GM20000 (cell line): Measurements from ENCODE around the gene PLEKHM1.

ENCODE experiments used
- DNase-seq: peaks from one replicate; pipeline ENCODE4 v3.0.0; 2012; ENCODE audit warnings: low spot score
- CTCF ChIP-seq: IDR thresholded peaks from 2 replicates; pipeline ENCODE4 v1.5.1; 2012; ENCODE audit warnings: mild to moderate bottlenecking, control low read depth; ENCODE audit errors: extremely low read depth, missing control alignments

The PLEKHM1 gene

GRCh38 chr17:45411348-45412105, 79.0 kb downstream of the PLEKHM1 start:
- TF ChIP-seq CTCF = no peak
- DNase-seq = peak; percentile 9

DNA sequence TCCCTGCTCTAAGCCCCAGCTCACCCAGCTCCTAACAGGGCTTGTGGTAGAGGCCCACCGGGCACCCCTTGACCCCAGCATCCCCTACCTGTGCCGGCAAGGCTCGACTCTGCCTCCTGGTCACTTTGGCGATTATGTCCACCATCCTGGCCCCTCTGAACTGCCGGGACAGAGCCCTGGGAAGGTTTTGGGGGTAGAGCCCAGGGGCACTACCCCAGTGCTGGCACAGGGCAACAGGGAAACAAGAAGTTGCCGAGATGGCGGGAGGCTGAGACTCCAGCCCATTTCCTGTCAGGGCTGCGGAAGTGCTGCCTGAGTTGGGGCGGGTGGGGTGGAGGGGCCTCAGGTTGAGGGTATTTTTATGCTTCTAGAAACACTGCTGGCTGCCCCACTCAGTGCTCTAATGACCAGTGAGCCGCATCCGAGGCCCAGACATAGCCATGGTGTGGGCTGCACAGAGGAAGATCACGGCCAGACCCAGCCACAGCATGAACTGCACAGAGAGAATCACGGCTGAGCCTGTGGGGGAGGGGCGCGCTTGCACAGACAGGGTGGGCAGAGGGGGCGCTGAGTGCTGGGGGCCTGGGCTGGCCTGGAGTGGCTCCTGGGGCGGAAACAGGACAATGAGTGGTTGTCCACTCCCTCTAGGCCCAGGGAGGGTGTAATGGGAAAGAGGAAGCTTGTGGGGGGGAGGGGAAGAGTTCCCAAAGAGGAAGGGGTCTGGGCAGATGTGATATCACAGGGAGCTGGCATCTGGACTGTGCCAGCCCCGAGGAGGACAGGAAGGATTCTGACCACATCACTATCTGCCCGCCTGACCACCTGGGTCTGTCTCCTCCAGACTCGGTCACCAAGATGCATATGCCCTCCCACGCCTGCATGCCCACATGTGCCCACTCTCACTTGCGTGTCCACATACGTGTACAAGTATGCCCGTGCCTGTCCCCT, 80.1 kb downstream of the PLEKHM1 start:
- DNase-seq = peak; percentile 86
- TF ChIP-seq CTCF = no peak

DNA sequence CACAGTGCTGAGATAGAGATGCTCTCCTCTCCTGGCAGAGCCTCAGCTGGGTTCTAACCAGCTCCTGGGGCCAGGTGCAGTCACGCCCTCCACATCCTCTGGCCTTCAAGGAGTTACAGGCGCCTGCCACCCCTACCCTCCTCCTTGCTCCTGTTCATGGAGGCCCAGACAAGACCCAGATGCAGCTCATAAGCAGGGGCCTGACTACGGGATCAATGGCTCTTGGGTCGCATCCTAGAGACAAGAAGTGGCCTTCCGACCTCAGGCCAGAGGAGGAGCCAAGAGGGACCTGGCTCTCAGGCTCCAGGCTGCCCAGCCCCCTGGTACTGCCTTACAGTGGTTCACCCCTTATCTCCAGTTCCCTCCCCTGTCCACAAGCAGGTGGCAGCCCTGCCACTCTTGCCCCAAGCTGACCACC, 80.9 kb downstream of the PLEKHM1 start:
- DNase-seq = no peak
- no peak for TF ChIP-seq CTCF

GRCh38 chr17:45408611-45409421, 81.7 kb downstream of the PLEKHM1 start:
- no peak for TF ChIP-seq CTCF
- DNase-seq = peak; percentile 30

- DNase-seq = peak; percentile 23
- no peak for TF ChIP-seq CTCF
Observed at GRCh38 chr17:45406107-45406506, 84.4 kb downstream of the PLEKHM1 start.

GRCh38 chr17:45405250-45406086, 85.1 kb downstream of the PLEKHM1 start:
- TF ChIP-seq CTCF = no peak

More at GRCh38 chr17:45405250-45406086, 85.1 kb downstream of the PLEKHM1 start:
- peak; percentile 24 for DNase-seq
